ENCODE data around the gene GRAP2. TPM values are rescaled to one million over a fixed set of nuclear protein-coding genes. Genes with fewer than 3 reads are reported as not detected.
"Not testable (repeated sequence)": the region's sequence is repeated elsewhere in the genome, so short reads cannot be mapped to it uniquely, and the experiment has no call there.

Gene GRAP2
- total RNA-seq, 2 experiments from 2014 or later, result 183 to 257 TPM

- Mint-ChIP-seq H3K4me1 (peaks cover 5% of the 10 kb centered on the region), H3K27ac (no peak overlapping the region), H3K4me3 (no peak overlapping the region), H3K27me3 (peaks cover 59% of the 10 kb centered on the region), H3K9me3 (ENCODE audit: low read depth) (no peaks in the 10 kb centered on the region), H3K36me3 (no peaks in the 10 kb centered on the region)
- ATAC-seq, result no peak
- CTCF ChIA-PET, result no interaction called here
- DNase-seq, result no peak
These were observed 91.4 kb downstream of the GRAP2 start for GRCh38 chr22:39992088-39992826.

- CTCF ChIA-PET, H3K27ac Mint-ChIP-seq: not testable (repeated sequence)
- peaks cover 63% of the 10 kb centered on the region for H3K27me3 Mint-ChIP-seq
These were observed 92.0 kb downstream of the GRAP2 start for GRCh38 chr22:39992894-39993293.

DNA sequence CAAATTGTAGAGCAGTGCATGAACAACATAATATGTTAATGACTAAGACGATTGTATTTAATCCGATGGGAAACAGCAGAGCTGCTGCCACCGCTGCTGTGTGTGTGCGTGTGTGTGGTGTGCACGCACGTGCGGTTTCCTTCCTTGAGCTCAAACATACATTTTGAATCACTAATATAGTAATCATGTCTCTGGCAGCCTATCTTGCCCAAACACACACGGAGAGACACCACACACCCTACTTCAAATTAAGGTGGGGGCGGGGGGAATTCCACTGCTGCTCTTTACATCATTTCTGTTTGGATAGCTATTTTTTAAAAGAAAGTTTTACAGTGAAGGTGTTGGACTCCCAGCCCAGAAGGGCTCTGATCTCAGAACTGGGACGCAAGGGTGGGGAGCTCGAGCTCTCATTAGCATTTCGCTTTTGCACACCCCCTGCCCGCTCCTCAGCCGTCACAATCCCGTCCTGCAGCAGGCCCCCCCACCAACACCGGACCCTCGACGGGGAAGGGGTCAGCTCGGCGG lies 93.2 kb downstream of the GRAP2 start:
- DNase-seq (no peak), ATAC-seq (no peak)
- Mint-ChIP-seq H3K9me3 (ENCODE audit: low read depth) (no peaks in the 10 kb centered on the region), H3K4me3 (peak overlapping the region; percentile 7), H3K27me3 (peaks cover 61% of the 10 kb centered on the region), H3K27ac (no peak overlapping the region), H3K36me3 (no peaks in the 10 kb centered on the region), H3K4me1 (peaks cover 5% of the 10 kb centered on the region)
- CTCF ChIA-PET, result interaction anchor here (0.6 to 1.9 kb wide), 5 partner anchors 19 to 98 kb away, joined by 3 to 7 read pairs (median 3); no protein-coding TSS in a partner anchor

More at GRCh38 chr22:39992894-39993293, 92.0 kb downstream of the GRAP2 start:
- H3K4me1 Mint-ChIP-seq; H3K4me3 Mint-ChIP-seq; DNase-seq; H3K36me3 Mint-ChIP-seq; ATAC-seq; H3K9me3 Mint-ChIP-seq (ENCODE audit: low read depth): not testable (repeated sequence)

DNA sequence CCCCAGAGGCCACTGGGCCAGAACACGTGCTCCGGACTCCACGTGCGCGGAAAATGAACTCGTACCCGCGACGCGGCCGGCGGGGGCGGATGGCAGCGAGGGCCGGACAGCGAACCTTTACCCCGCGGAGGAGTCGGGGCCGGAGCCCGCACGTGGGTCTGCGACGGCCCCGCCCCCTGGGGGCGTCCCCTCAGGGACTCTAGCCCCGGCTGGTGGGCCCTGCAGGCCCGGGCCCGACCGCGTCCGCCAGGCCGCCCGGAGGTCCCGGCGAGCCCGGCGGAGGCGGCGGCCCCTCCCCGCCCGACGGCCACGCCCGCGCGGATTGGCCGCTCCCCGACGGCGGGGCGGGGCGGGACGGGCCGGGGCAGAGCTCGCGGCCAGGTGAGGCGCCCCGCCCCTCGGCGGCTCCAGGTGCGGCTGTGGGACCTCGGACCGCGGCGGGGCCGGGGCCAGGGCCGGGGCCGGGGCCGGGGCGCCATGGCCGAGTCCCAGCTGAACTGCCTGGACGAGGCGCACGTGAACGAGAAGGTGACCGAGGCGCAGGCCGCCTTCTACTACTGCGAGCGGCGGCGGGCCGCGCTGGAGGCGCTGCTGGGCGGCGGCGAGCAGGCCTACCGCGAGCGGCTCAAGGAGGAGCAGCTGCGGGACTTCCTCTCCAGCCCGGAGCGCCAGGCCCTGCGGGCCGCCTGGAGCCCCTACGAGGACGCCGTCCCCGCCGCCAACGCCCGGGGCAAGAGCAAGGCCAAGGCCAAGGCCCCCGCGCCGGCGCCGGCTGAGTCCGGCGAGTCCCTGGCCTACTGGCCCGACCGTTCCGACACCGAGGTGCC lies 93.9 kb downstream of the GRAP2 start, which contains the start of gene FAM83F:
TSS of gene FAM83F (plus strand) at position 389 of the 827 bp plus-strand sequence. CDS start at position 478, 89 bp downstream.
- ATAC-seq (peak; percentile 77), DNase-seq (no peak)
- Mint-ChIP-seq H3K27me3 (peaks cover 59% of the 10 kb centered on the region), H3K27ac (no peak within 1 kb of the TSS), H3K4me3 (peak within 1 kb of the TSS; percentile 7), H3K9me3 (ENCODE audit: low read depth) (no peaks in the 10 kb centered on the region), H3K36me3 (no peaks in the 10 kb centered on the region), H3K4me1 (peaks cover 5% of the 10 kb centered on the region)
- CTCF ChIA-PET, result interaction anchor here (0.8 to 1.9 kb wide), 4 partner anchors 30 to 98 kb away, joined by 3 to 7 read pairs (median 3); no protein-coding TSS in a partner anchor

GRCh38 chr22:39995393-39996252 lies 94.7 kb downstream of the GRAP2 start:
- Mint-ChIP-seq H3K4me3 (no peak overlapping the region), H3K27me3 (peaks cover 62% of the 10 kb centered on the region), H3K4me1 (peaks cover 5% of the 10 kb centered on the region), H3K36me3 (no peaks in the 10 kb centered on the region), H3K9me3 (ENCODE audit: low read depth) (no peaks in the 10 kb centered on the region), H3K27ac (no peak overlapping the region)
- ATAC-seq (no peak), DNase-seq (no peak)
- CTCF ChIA-PET, result interaction anchor here (1.1 to 1.9 kb wide), 3 partner anchors 29 to 99 kb away, joined by 3 to 7 read pairs (median 6); no protein-coding TSS in a partner anchor

DNA sequence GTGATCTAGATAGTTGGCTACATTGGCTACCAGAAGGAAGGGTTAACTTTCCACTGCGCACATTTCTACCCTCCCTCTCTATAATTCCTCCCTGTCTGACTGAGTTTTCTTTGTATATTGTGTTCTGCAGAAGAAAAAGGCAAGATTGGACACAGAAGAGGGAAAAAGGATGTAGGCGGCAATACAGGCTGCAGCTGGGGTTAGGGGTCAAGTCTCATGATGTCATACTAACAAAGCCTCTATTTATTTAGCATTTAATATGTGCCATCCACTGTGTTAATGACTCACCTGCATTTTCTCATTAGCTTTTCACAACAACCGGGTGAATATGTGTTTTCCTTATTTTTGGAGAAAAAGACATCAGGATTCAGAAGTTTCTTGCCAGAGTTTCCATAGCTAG lies 95.8 kb downstream of the GRAP2 start:
- Mint-ChIP-seq H3K27ac (no peak overlapping the region), H3K4me3 (no peak overlapping the region), H3K27me3 (peaks cover 56% of the 10 kb centered on the region), H3K9me3 (ENCODE audit: low read depth) (no peaks in the 10 kb centered on the region), H3K4me1 (peaks cover 5% of the 10 kb centered on the region), H3K36me3 (no peaks in the 10 kb centered on the region)
- CTCF ChIA-PET, result interaction anchor here (1.1 kb wide), 1 partner anchor 28 kb away, joined by 6 read pairs; no protein-coding TSS in a partner anchor
- DNase-seq, result no peak
- no peak for ATAC-seq

DNA sequence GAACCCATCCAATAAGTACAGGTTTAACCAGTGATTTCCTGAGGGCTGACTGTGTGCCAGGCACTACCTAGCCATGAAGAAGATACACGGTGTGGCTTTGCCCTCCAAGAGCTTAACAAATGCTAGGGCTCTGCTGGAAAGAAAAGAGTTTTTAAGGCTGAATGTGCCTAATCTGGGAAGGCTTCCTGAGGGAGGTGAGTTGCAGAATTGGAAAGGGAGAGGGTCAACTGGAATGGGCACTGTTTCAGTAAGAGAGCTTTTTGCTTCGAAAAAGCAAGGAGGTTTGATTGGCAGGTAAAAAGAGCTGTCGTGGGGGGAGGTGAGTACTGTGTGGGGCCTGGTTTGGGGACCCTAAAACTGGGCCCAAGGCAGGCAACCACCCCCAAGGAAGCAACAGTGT lies 96.5 kb downstream of the GRAP2 start:
- H3K36me3 Mint-ChIP-seq, result no peaks in the 10 kb centered on the region
- CTCF ChIA-PET, result no interaction called here
- no peak overlapping the region for H3K4me3 Mint-ChIP-seq

DNA sequence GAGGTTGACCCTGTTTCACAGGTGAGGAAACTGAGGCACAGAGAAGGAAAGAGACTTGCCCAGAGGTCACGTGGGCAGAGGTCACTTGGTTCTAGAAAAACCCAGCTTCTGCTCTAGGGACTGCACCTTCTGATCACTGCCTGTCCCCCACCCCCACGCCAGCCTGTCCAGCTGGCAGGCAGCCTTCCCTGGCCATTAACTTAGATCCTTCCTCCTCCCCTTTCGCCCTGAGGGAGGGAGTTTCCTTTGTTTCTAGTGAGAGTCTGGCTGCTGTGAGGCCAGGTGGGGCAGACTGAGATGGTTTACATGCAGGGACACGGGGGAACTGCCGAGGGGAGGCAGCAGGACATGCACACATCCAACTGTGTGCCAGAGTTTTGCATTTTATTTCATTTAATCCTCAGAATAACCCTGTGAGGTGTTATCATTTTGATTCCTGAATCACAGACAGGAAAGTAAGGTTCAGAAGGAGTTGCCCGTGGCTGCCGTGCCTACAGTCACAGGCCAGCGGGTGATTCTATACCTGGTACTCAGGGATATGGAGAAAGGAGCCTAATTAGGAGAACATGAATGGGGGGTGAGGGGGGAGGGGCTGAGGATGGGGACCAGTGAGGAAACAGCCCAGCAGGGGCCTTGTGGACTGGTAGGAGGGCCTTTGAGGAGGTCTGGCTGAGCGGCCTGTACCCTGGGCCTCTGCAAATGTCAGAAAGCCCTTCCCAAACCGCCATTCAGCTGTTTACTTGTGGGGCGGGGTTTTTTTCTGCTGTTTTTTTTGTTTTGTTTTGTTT lies 97.2 kb downstream of the GRAP2 start:
- Mint-ChIP-seq H3K27me3 (peaks cover 54% of the 10 kb centered on the region), H3K4me1 (peaks cover 5% of the 10 kb centered on the region), H3K27ac (no peak overlapping the region), H3K36me3 (no peaks in the 10 kb centered on the region), H3K9me3 (ENCODE audit: low read depth) (no peaks in the 10 kb centered on the region), H3K4me3 (no peak overlapping the region)
- CTCF ChIA-PET, result interaction anchor here (1.7 kb wide), 1 partner anchor 21 kb away, joined by 3 read pairs; no protein-coding TSS in a partner anchor
- DNase-seq, result no peak
- no peak for ATAC-seq

More for the DNA sequence above, 96.5 kb downstream of the GRAP2 start:
- DNase-seq (no peak), ATAC-seq (no peak)
- H3K27me3 Mint-ChIP-seq, result peaks cover 56% of the 10 kb centered on the region
- H3K9me3 Mint-ChIP-seq (ENCODE audit: low read depth), result no peaks in the 10 kb centered on the region
- H3K27ac Mint-ChIP-seq, result no peak overlapping the region
- H3K4me1 Mint-ChIP-seq, result peaks cover 5% of the 10 kb centered on the region

DNA sequence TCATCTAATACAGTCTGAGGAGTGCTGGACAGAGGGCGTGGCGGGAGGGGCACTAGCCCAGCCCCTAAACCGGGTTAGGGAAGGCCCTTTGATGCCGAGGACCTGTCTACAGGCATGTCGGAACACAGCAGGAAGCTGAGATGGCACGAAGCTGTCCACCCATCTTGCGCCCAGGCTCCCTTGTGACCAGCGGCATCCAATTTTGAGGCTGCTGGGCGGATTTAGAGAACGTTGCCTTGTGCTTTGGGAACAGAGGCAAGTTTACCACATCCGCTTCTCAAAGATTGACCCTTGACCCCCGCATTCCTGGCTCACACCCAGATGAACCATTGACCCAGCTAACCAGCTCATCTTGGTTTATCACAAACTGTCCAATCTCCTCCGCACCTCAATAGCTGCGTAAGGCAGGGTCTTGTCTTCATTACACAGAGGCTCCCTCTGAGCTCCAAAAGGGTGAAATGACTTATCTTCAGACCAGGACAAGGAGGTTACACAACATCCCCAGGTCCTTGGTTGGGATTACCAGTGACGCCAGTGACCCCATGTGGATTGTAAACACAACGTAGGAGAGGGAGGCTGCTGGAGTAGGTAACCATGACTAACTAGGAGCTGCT lies 98.4 kb downstream of the GRAP2 start:
- CTCF ChIA-PET, result interaction anchor here (0.6 to 2.4 kb wide), 3 partner anchors 20 to 55 kb away, joined by 3 to 10 read pairs (median 4); no protein-coding TSS in a partner anchor
- DNase-seq, result no peak
- H3K9me3 Mint-ChIP-seq (ENCODE audit: low read depth), result no peaks in the 10 kb centered on the region

GRCh38 chr22:40000171-40000570 lies 99.3 kb downstream of the GRAP2 start:
- Mint-ChIP-seq H3K4me1 (no peaks in the 10 kb centered on the region), H3K4me3 (no peak overlapping the region), H3K27ac (no peak overlapping the region), H3K9me3 (ENCODE audit: low read depth) (no peaks in the 10 kb centered on the region), H3K27me3 (peaks cover 45% of the 10 kb centered on the region), H3K36me3 (no peaks in the 10 kb centered on the region)
- DNase-seq (no peak), ATAC-seq (no peak)
- CTCF ChIA-PET, result interaction anchor here (0.9 to 2.4 kb wide), 3 partner anchors 9 to 24 kb away, joined by 3 to 10 read pairs (median 3); no protein-coding TSS in a partner anchor

More for the DNA sequence above, 98.4 kb downstream of the GRAP2 start:
- H3K27ac Mint-ChIP-seq, result no peak overlapping the region
- no peak for ATAC-seq
- H3K4me1 Mint-ChIP-seq, result no peaks in the 10 kb centered on the region
- H3K27me3 Mint-ChIP-seq, result peaks cover 43% of the 10 kb centered on the region
- no peaks in the 10 kb centered on the region for H3K36me3 Mint-ChIP-seq
- no peak overlapping the region for H3K4me3 Mint-ChIP-seq

DNA sequence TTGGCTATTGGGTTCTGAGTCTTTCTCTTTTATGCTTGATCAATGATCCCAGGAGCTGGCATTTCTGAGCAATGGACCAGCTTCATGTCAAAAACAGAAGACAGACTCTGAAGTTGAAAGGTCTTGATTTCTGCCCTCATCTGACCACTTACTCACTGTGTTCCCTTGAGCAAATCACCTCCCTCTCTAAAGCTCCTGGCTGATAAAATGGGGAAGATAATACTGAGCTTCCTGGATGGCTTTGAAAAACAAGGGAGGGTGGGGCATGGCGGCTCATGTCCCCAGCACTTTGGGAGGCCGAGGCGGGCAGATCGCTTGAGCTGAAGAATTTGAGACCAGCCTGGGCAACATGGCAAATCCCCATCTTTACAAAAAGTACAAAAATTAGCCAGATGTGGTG lies 100.2 kb downstream of the GRAP2 start:
- Mint-ChIP-seq H3K36me3 (no peaks in the 10 kb centered on the region), H3K27ac (no peak overlapping the region), H3K9me3 (ENCODE audit: low read depth) (no peaks in the 10 kb centered on the region), H3K4me3 (no peak overlapping the region), H3K27me3 (peaks cover 41% of the 10 kb centered on the region), H3K4me1 (no peaks in the 10 kb centered on the region)
- no peak for DNase-seq
- ATAC-seq, result no peak
- CTCF ChIA-PET, result interaction anchor here (0.9 to 2.4 kb wide), 2 partner anchors 8 to 23 kb away, joined by 3 to 10 read pairs; no protein-coding TSS in a partner anchor

All from activated CD8-positive, alpha-beta memory T cell treated with anti-CD3 and anti-CD28 coated beads, Interleukin-2, amount 10 ng/mL, durations not matched to agents 7 days and 5 days (primary cell).